PC-9 (cell line): Measurements from ENCODE around the gene HTR1E. TPM values are rescaled to one million over a fixed set of nuclear protein-coding genes. Genes with fewer than 3 reads are reported as not detected.

ENCODE experiments used
- BruUV-seq: library from RNA; stranded (reverse); fragments of 400-500 nt; replicated peaks from 2 replicates; lab custom pipeline; 2021; lab: Mats Ljungman, UMichigan
- CTCF ChIA-PET: fragments of 300-600 bp; sonication (Branson Sonifier 250); formaldehyde crosslinking; loops from one replicate; lab custom pipeline; 2022; ENCODE audit warnings: antibody characterized with exemption; lab: Charles Lee
- POLR2A ChIA-PET: fragments of 300-600 bp; sonication (Branson Sonifier 250); formaldehyde crosslinking; loops from one replicate; lab custom pipeline; 2022; ENCODE audit warnings: antibody characterized with exemption; ENCODE audit not compliant: unreplicated experiment; lab: Charles Lee
- DNase-seq, 2 experiments: peaks; one replicate each; pipeline versions ENCODE4 v3.0.0 to v3.0.0-alpha.2; 2015 to 2022; ENCODE audit warnings: mixed read lengths in 1 of 2
- H2AFZ ChIP-seq: fragments of 200-600 bp; sonication (generic); 2 replicates; pipeline ENCODE4 v1.8.1; 2017; ENCODE audit warnings: antibody characterized with exemption
- H3F3A ChIP-seq: fragments of 200-600 bp; sonication (generic); 2 replicates; pipeline ENCODE4 v1.8.1; 2017; ENCODE audit warnings: antibody characterized with exemption, mild to moderate bottlenecking, low read depth; ENCODE audit not compliant: insufficient read depth
- H3K27ac ChIP-seq: fragments of 200-600 bp; sonication (generic); 2 replicates; pipeline ENCODE4 v1.6.1; 2016; ENCODE audit warnings: mixed run types
- H3K27me3 ChIP-seq: fragments of 200-600 bp; sonication (generic); 2 replicates; pipeline ENCODE4 v1.6.1; 2016; ENCODE audit warnings: low read depth, mixed run types; ENCODE audit not compliant: insufficient read depth
- H3K36me3 ChIP-seq: fragments of 200-600 bp; sonication (generic); 2 replicates; pipeline ENCODE4 v1.6.1; 2016; ENCODE audit warnings: low read depth, mixed run types
- H3K4me1 ChIP-seq: fragments of 200-600 bp; sonication (generic); replicated peaks from 2 replicates; pipeline ENCODE4 v1.6.1; 2016; ENCODE audit warnings: mixed run types; ENCODE audit not compliant: insufficient read depth
- H3K4me2 ChIP-seq: fragments of 200-600 bp; sonication (generic); 2 replicates; pipeline ENCODE4 v1.6.1; 2017; ENCODE audit warnings: mixed run types
- H3K4me3 ChIP-seq: fragments of 200-600 bp; sonication (generic); 2 replicates; pipeline ENCODE4 v1.6.1; 2016; ENCODE audit warnings: mixed run types
- H3K79me2 ChIP-seq: fragments of 200-600 bp; sonication (generic); 2 replicates; pipeline ENCODE4 v1.6.1; 2017; ENCODE audit warnings: low read depth, mixed run types
- H3K9me2 ChIP-seq: fragments of 200-600 bp; sonication (generic); 2 replicates; pipeline ENCODE4 v1.8.1; 2017; ENCODE audit warnings: mild to moderate bottlenecking; ENCODE audit not compliant: insufficient read depth
- H3K9me3 ChIP-seq: fragments of 200-600 bp; sonication (generic); 2 replicates; pipeline ENCODE4 v1.8.1; 2016; ENCODE audit warnings: low read depth; ENCODE audit not compliant: insufficient read depth
- H4K20me1 ChIP-seq: fragments of 200-600 bp; sonication (generic); 2 replicates; pipeline ENCODE4 v1.8.1; 2017; ENCODE audit not compliant: insufficient read depth
- EZH2 ChIP-seq: fragments of 200-600 bp; sonication (generic); IDR thresholded peaks from 2 replicates; pipeline ENCODE4 v1.8.0; 2017; ENCODE audit warnings: antibody characterized with exemption, low read depth
- intact Hi-C: fragments of 100-400 bp; cut with micrococcal nuclease; formaldehyde crosslinking; loops from one replicate; pipeline ENCODE4 v1.10.0; 2022; ENCODE audit not compliant: unreplicated experiment
- total RNA-seq: library from RNA; stranded (reverse); gene quantifications from 2 replicates; pipeline ENCODE4 v1.2.3, GENCODE V29; 2021
- TF ChIP-seq, protein P1 (sequence below): fragments of 200-600 bp; sonication (generic); conservative IDR thresholded peaks from 2 replicates; pipeline ENCODE4 v1.6.1; 2017; ENCODE audit warnings: mixed run types, antibody characterized with exemption, mild to moderate bottlenecking, moderate library complexity

Gene HTR1E
- total RNA-seq, 1 experiment from 2014 or later = not detected

GRCh38 chr6:86941461-86941860 lies 4.1 kb downstream of the HTR1E start:
- Histone ChIP-seq H3K4me3 (no peak overlapping the region), H3F3A (no peaks in the 10 kb centered on the region), H3K79me2 (no peaks in the 10 kb centered on the region), H3K4me2 (no peak overlapping the region), H3K27me3 (no peaks in the 10 kb centered on the region), H3K27ac (no peak overlapping the region), H3K9me3 (no peaks in the 10 kb centered on the region), H3K9me2 (no peaks in the 10 kb centered on the region), H3K36me3 (no peaks in the 10 kb centered on the region), H2AFZ (no peak overlapping the region), H4K20me1 (no peaks in the 10 kb centered on the region), H3K4me1 (no peaks in the 10 kb centered on the region)
- TF ChIP-seq, protein P1, sequence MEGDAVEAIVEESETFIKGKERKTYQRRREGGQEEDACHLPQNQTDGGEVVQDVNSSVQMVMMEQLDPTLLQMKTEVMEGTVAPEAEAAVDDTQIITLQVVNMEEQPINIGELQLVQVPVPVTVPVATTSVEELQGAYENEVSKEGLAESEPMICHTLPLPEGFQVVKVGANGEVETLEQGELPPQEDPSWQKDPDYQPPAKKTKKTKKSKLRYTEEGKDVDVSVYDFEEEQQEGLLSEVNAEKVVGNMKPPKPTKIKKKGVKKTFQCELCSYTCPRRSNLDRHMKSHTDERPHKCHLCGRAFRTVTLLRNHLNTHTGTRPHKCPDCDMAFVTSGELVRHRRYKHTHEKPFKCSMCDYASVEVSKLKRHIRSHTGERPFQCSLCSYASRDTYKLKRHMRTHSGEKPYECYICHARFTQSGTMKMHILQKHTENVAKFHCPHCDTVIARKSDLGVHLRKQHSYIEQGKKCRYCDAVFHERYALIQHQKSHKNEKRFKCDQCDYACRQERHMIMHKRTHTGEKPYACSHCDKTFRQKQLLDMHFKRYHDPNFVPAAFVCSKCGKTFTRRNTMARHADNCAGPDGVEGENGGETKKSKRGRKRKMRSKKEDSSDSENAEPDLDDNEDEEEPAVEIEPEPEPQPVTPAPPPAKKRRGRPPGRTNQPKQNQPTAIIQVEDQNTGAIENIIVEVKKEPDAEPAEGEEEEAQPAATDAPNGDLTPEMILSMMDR = no peak
- TF ChIP-seq EZH2 = no peak
- DNase-seq = no peak
- ChIA-PET POLR2A (no interaction called here), CTCF (no interaction called here)
- intact Hi-C loops = no loop called here
- no TSS peak for BruUV-seq

DNA sequence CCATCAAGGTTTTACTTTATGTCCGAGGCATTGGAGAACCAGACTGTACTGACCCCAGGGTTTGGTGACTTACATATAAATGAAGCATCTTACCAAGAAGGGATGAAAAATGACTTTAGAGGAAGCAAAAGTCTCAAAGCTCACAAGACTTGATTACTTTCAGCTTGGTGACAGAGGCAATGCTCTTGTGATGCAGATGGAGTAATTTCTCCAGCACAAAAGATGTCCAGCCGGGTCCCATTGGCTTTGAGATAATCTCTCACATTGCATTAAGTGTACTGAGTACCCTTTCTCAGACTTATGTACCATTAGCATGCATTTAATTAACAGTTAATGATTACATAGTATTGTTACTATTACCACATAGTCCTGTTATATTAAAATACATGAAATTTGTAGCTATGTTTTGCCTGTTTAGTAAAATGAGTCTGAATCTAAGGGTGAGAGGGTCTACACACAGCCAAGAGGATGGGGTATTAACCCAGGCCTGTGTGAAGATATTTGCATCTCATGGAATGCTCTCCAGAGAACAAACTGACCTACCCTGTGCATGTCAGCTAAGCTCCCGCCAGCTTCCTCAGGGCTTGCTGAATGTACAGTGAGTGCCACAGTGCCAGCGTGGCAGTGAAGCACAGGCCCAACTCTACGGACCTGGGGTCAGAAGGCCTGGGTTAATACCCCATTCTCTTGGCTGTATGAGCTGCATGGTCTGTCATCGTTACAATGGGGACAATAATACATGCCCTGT lies 5.6 kb downstream of the HTR1E start:
- Histone ChIP-seq H4K20me1 (no peaks in the 10 kb centered on the region), H2AFZ (no peak overlapping the region), H3F3A (no peaks in the 10 kb centered on the region), H3K9me3 (no peaks in the 10 kb centered on the region), H3K9me2 (no peaks in the 10 kb centered on the region), H3K4me1 (no peaks in the 10 kb centered on the region), H3K27ac (no peak overlapping the region), H3K36me3 (no peaks in the 10 kb centered on the region), H3K4me2 (no peak overlapping the region), H3K79me2 (no peaks in the 10 kb centered on the region), H3K27me3 (no peaks in the 10 kb centered on the region), H3K4me3 (no peak overlapping the region)
- CTCF ChIA-PET = no interaction called here
- no TSS peak for BruUV-seq
- no peak for TF ChIP-seq EZH2
- TF ChIP-seq, protein P1 = no peak
- intact Hi-C loops = no loop called here
- no peak for DNase-seq
- POLR2A ChIA-PET = no interaction called here

GRCh38 chr6:86943819-86944407 lies 6.6 kb downstream of the HTR1E start:
- Histone ChIP-seq H3K27me3 (no peaks in the 10 kb centered on the region), H3K36me3 (no peaks in the 10 kb centered on the region), H3K4me3 (no peak overlapping the region), H3K79me2 (no peaks in the 10 kb centered on the region), H3K4me2 (no peak overlapping the region), H3F3A (no peaks in the 10 kb centered on the region), H4K20me1 (no peaks in the 10 kb centered on the region), H3K9me3 (no peaks in the 10 kb centered on the region), H2AFZ (no peak overlapping the region), H3K27ac (no peak overlapping the region), H3K4me1 (no peaks in the 10 kb centered on the region), H3K9me2 (no peaks in the 10 kb centered on the region)
- POLR2A ChIA-PET = no interaction called here
- no peak for DNase-seq
- TF ChIP-seq, protein P1 = no peak
- no peak for TF ChIP-seq EZH2
- CTCF ChIA-PET = no interaction called here
- intact Hi-C loops = no loop called here
- no TSS peak for BruUV-seq
